Mesendoderm (in vitro differentiated cells): ENCODE data around the gene MMP7.
"Not testable (repeated sequence)": the region's sequence is repeated elsewhere in the genome, so short reads cannot be mapped to it uniquely, and the experiment has no call there.

Experiments
- DNase-seq: peaks from one replicate; pipeline ENCODE4 v3.0.0; 2013
- H2AK5ac ChIP-seq: 2 replicates; pipeline ENCODE4 v1.6.1; 2013; ENCODE audit warnings: low read length, inconsistent platforms
- H2BK120ac ChIP-seq: 2 replicates; pipeline ENCODE4 v1.6.1; 2013; ENCODE audit warnings: low read depth, mild to moderate bottlenecking, low read length, moderate library complexity, mixed read lengths
- H2BK15ac ChIP-seq: replicated peaks from 2 replicates; pipeline ENCODE4 v1.6.1; 2013; ENCODE audit warnings: low read depth, mild to moderate bottlenecking, moderate library complexity
- H2BK5ac ChIP-seq: 2 replicates; pipeline ENCODE4 v1.6.1; 2013; ENCODE audit warnings: low read length, inconsistent platforms
- H3K18ac ChIP-seq: 2 replicates; pipeline ENCODE4 v1.6.1; 2013; ENCODE audit warnings: mild to moderate bottlenecking, low read length, mixed read lengths
- H3K23ac ChIP-seq: one replicate; pipeline ENCODE4 v1.6.1; 2013; ENCODE audit warnings: low read length
- H3K27ac ChIP-seq: 2 replicates; pipeline ENCODE4 v1.5.1; 2013; ENCODE audit warnings: low read depth, mild to moderate bottlenecking, inconsistent platforms, low read length, moderate library complexity
- H3K27me3 ChIP-seq: 2 replicates; pipeline ENCODE4 v1.6.1; 2013; ENCODE audit warnings: low read length, control low read depth, mild to moderate bottlenecking, inconsistent platforms; ENCODE audit not compliant: insufficient read depth, poor library complexity
- H3K36me3 ChIP-seq: 2 replicates; pipeline ENCODE4 v1.6.1; 2013; ENCODE audit warnings: low read length, inconsistent platforms; ENCODE audit not compliant: control insufficient read depth, insufficient read depth
- H3K4ac ChIP-seq: one replicate; pipeline ENCODE4 v1.6.1; 2013; ENCODE audit warnings: low read depth, mild to moderate bottlenecking, low read length, moderate library complexity
- H3K4me1 ChIP-seq: 2 replicates; pipeline ENCODE4 v1.6.1; 2013; ENCODE audit warnings: low read depth, low read length, inconsistent platforms; ENCODE audit not compliant: control insufficient read depth
- H3K4me2 ChIP-seq: 2 replicates; pipeline ENCODE4 v1.6.1; 2013; ENCODE audit warnings: low read length
- H3K4me3 ChIP-seq: 2 replicates; pipeline ENCODE4 v1.5.1; 2013; ENCODE audit warnings: mild to moderate bottlenecking, low read length
- H3K56ac ChIP-seq: one replicate; pipeline ENCODE4 v1.6.1; 2013; ENCODE audit warnings: low read length
- H3K79me1 ChIP-seq: 2 replicates; pipeline ENCODE4 v1.6.1; 2013; ENCODE audit warnings: low read length, inconsistent platforms
- H3K79me2 ChIP-seq: 2 replicates; pipeline ENCODE4 v1.6.1; 2013; ENCODE audit warnings: mild to moderate bottlenecking, low read length; ENCODE audit not compliant: control insufficient read depth, insufficient read depth
- H3K9ac ChIP-seq: 2 replicates; pipeline ENCODE4 v1.6.1; 2013; ENCODE audit warnings: low read length, inconsistent platforms
- H4K5ac ChIP-seq: one replicate; pipeline ENCODE4 v1.6.1; 2013; ENCODE audit warnings: low read length
- H4K8ac ChIP-seq: one replicate; pipeline ENCODE4 v1.6.1; 2013; ENCODE audit warnings: low read depth, mild to moderate bottlenecking, control low read depth, low read length, moderate library complexity
- WGBS: extraction: QIAGEN DNeasy Blood & Tissue Kit; methylation state at CpG from one replicate; pipeline ENCODE4 v1.1.7; 2013; ENCODE audit warnings: low lambda C conversion rate, missing lambda C conversion rate; ENCODE audit not compliant: insufficient coverage; ENCODE audit errors: extremely low coverage; 5-methylcytosine and 5-hydroxymethylcytosine counted together

The MMP7 gene

DNA sequence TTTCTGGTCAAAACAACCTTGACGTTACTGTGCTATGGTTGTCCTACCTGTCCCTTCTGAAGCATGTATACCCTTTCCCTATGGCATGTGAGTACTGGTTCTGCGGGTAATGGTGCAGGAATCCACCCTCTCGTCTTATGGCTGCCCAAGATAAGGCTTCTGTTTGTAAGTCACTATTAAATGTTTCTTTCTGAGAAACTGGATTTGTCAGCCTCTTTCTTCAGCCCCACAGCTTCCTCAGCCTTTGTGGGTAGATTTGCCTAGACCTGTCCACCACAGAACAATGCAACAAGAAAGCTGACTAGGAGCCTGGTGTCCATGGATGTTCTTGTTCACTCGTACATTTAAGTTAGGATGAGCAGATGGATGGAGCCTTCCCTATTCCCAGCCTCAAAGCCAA is 14.4 kb downstream of the MMP7 start:
- no peak for DNase-seq
- Histone ChIP-seq H4K5ac (no peak overlapping the region), H3K79me1 (no peaks in the 10 kb centered on the region), H2BK5ac (no peak overlapping the region), H3K27me3 (no peaks in the 10 kb centered on the region), H3K79me2 (no peaks in the 10 kb centered on the region), H3K27ac (no peak overlapping the region), H3K56ac (no peak overlapping the region), H2AK5ac (no peak overlapping the region), H2BK120ac (no peak overlapping the region), H3K36me3 (no peaks in the 10 kb centered on the region), H3K4me3 (no peak overlapping the region), H2BK15ac (no peak overlapping the region), H3K18ac (no peak overlapping the region), H4K8ac (no peak overlapping the region), H3K4ac (no peak overlapping the region), H3K23ac (no peak overlapping the region), H3K9ac (no peak overlapping the region), H3K4me2 (no peak overlapping the region), H3K4me1 (no peaks in the 10 kb centered on the region)
- no CpG with 5 or more reads among the region's 4 CpGs for WGBS

DNA sequence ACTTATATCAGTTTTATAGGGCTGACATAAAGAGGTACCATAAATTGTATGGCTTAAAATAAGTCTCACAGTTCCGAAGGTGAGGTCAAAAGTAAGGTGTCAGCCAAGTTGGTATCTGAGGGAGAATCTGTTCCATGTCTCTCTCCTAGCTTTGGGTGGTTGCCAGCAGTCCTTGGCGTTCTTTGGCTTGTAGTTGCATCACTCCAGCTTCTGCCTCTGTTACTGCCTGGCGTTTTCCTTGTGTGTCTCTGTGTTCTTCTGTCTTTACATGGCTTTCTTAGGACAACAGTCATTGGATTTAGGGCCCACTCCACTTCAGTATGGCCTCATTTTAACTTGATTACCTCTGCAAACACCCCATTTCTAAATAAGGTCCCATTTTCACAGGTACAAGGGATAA is 16.7 kb downstream of the MMP7 start:
- DNase-seq = no peak
- H3K4me3 ChIP-seq = no peak overlapping the region
- H3K4me1 ChIP-seq = no peaks in the 10 kb centered on the region
- no peak overlapping the region for H3K4ac ChIP-seq
- H3K23ac ChIP-seq = no peak overlapping the region
- no peak overlapping the region for H3K18ac ChIP-seq
- H3K56ac ChIP-seq = no peak overlapping the region
- H2AK5ac ChIP-seq = no peak overlapping the region
- H2BK5ac ChIP-seq = no peak overlapping the region
- no peak overlapping the region for H4K5ac ChIP-seq
- H3K9ac ChIP-seq = no peak overlapping the region
- no peak overlapping the region for H2BK15ac ChIP-seq
- H3K27me3 ChIP-seq = no peaks in the 10 kb centered on the region
- WGBS = no CpG with 5 or more reads among the region's 3 CpGs
- H3K79me2 ChIP-seq = no peaks in the 10 kb centered on the region
- H4K8ac ChIP-seq = no peak overlapping the region
- no peak overlapping the region for H3K27ac ChIP-seq
- H3K79me1 ChIP-seq = no peaks in the 10 kb centered on the region
- H3K4me2 ChIP-seq = no peak overlapping the region
- no peak overlapping the region for H2BK120ac ChIP-seq
- H3K36me3 ChIP-seq = no peaks in the 10 kb centered on the region

DNA sequence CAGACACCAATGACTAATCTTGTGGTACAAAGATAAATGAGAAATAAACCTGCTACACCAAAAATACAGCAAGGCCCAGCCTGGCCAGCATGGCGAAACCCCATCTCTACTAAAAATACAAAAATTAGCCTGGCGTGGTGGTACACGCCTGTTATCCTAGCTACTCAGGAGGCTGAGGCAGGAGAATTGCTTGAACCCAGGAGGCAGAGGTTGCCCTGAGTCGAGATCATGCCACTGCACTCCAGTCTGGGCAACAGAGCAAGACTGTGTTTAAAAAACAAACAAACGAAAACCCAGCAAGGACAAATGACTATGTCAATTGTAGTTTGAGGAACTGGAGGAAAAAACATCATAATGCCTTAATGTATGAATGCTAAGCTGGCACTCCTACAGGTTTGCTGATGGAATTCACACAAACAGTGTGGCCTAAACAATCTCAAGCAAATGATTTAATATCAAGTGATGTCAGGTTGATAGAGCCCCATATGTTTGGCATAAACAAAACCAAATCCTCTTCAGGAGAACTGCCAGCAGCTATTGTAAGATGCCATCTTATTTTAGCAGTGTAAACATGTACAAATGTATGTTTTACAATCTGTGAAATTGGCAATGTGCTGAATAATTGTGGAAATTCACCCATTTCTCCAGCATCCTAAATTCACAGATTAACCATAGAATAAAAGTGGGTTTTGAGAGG is 20.0 kb downstream of the MMP7 start:
- no CpG with 5 or more reads among the region's 5 CpGs for WGBS
- Histone ChIP-seq H3K27ac (no peak overlapping the region), H3K79me2 (no peaks in the 10 kb centered on the region), H4K8ac (no peak overlapping the region), H3K36me3 (no peaks in the 10 kb centered on the region), H3K79me1 (no peaks in the 10 kb centered on the region), H2BK5ac (no peak overlapping the region), H3K56ac (no peak overlapping the region), H3K27me3 (no peaks in the 10 kb centered on the region), H3K23ac (no peak overlapping the region), H3K4me1 (no peaks in the 10 kb centered on the region), H2AK5ac (no peak overlapping the region), H4K5ac (no peak overlapping the region), H3K4ac (no peak overlapping the region), H3K4me2 (no peak overlapping the region), H2BK15ac (no peak overlapping the region), H2BK120ac (no peak overlapping the region), H3K18ac (no peak overlapping the region), H3K9ac (no peak overlapping the region), H3K4me3 (no peak overlapping the region)
- DNase-seq = no peak

DNA sequence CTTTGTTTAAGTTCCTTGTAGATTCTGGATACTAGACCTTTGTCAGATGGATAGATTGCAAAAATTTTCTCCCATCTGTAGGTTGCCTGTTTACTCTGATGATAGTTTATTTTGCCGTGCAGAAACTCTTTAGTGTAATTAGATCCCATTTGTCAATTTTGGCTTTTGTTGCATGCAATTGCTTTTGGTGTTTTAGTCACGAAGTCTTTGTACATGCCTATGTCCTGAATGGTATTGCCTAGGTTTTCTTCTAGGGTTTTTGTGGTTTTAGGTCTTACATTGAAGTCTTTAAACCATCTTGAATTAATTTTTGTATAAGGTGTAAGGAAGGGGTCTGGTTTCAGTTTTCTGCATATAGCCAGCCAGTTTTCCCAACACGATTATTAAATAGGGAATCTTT is 27.7 kb downstream of the MMP7 start:
- not testable (repeated sequence) for H2AK5ac ChIP-seq, H3K4ac ChIP-seq, H3K27me3 ChIP-seq, DNase-seq, H3K4me2 ChIP-seq, H3K56ac ChIP-seq, H4K5ac ChIP-seq, H2BK120ac ChIP-seq, H3K18ac ChIP-seq, H4K8ac ChIP-seq, H3K36me3 ChIP-seq, H3K4me1 ChIP-seq, H3K79me1 ChIP-seq, H3K23ac ChIP-seq, H3K27ac ChIP-seq, H2BK15ac ChIP-seq, H3K79me2 ChIP-seq, H3K4me3 ChIP-seq, H2BK5ac ChIP-seq, H3K9ac ChIP-seq
- WGBS = no CpG with 5 or more reads among the region's 3 CpGs

DNA sequence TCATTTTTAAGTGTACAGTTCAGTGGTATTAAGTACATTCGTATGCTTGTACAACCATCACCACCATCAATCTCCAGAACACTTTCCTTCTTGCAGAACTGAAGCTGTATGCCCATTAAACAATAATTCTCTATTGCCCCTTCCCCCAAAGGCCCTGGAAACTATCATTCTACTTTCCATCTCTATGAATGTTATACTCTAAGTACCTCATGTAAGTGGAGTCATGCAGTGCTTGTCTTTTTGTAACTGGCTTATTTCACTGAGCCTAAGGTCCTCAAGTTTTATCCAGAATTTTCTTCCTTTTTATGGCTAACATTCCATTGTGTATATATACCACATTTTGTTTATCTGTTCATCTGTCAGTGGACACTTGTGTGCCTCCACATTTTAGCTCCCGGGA is 29.7 kb downstream of the MMP7 start:
- Histone ChIP-seq H3K27me3 (no peaks in the 10 kb centered on the region), H3K4me1 (no peaks in the 10 kb centered on the region), H3K79me1 (no peaks in the 10 kb centered on the region), H3K56ac (no peak overlapping the region), H4K5ac (no peak overlapping the region), H3K23ac (no peak overlapping the region), H3K4ac (no peak overlapping the region), H2BK5ac (no peak overlapping the region), H3K18ac (no peak overlapping the region), H3K9ac (no peak overlapping the region), H2BK15ac (no peak overlapping the region), H4K8ac (no peak overlapping the region), H3K4me2 (no peak overlapping the region), H3K27ac (no peak overlapping the region), H2AK5ac (no peak overlapping the region), H3K36me3 (no peaks in the 10 kb centered on the region), H3K79me2 (no peaks in the 10 kb centered on the region), H3K4me3 (no peak overlapping the region), H2BK120ac (no peak overlapping the region)
- no CpG with 5 or more reads among the region's 2 CpGs for WGBS
- DNase-seq = no peak

DNA sequence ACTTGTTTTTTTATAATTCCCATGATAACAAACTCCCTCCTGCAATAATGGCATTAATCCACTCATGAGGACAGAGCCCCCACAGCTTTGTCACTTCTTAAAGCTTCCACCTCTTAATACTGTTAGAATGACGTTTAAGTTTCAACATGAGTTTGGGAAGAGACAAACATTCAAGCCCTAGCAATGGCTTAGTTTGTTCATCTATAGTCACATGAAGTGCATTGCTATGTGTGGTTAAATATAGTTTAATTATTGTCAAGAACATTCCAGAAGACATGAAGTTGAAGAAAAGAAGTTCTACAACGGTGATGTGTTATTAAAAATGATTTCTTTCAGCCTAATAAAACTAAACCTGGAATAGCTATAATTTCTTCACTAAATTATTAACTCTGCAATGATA is 30.6 kb downstream of the MMP7 start:
- Histone ChIP-seq H3K9ac (no peak overlapping the region), H3K4ac (no peak overlapping the region), H3K4me2 (no peak overlapping the region), H3K27ac (no peak overlapping the region), H4K5ac (no peak overlapping the region), H3K56ac (no peak overlapping the region), H3K18ac (no peak overlapping the region), H3K23ac (no peak overlapping the region), H2AK5ac (no peak overlapping the region), H2BK5ac (no peak overlapping the region), H3K79me2 (no peaks in the 10 kb centered on the region), H2BK120ac (no peak overlapping the region), H3K4me3 (no peak overlapping the region), H2BK15ac (no peak overlapping the region), H3K4me1 (no peaks in the 10 kb centered on the region), H3K79me1 (no peaks in the 10 kb centered on the region), H3K36me3 (no peaks in the 10 kb centered on the region), H4K8ac (no peak overlapping the region), H3K27me3 (no peaks in the 10 kb centered on the region)
- no CpG with 5 or more reads among the region's 2 CpGs for WGBS
- DNase-seq = no peak
